GM19467 (cell line): ENCODE results near the gene PTPRM.

Experiments used
- ATAC-seq: cut with Tn5 transposase; IDR thresholded peaks from one replicate; pipeline ENCODE4 v1.9.1; 2021; ENCODE audit warnings: mild to moderate bottlenecking, moderate library complexity; ENCODE audit not compliant: unreplicated experiment

PTPRM gene

DNA sequence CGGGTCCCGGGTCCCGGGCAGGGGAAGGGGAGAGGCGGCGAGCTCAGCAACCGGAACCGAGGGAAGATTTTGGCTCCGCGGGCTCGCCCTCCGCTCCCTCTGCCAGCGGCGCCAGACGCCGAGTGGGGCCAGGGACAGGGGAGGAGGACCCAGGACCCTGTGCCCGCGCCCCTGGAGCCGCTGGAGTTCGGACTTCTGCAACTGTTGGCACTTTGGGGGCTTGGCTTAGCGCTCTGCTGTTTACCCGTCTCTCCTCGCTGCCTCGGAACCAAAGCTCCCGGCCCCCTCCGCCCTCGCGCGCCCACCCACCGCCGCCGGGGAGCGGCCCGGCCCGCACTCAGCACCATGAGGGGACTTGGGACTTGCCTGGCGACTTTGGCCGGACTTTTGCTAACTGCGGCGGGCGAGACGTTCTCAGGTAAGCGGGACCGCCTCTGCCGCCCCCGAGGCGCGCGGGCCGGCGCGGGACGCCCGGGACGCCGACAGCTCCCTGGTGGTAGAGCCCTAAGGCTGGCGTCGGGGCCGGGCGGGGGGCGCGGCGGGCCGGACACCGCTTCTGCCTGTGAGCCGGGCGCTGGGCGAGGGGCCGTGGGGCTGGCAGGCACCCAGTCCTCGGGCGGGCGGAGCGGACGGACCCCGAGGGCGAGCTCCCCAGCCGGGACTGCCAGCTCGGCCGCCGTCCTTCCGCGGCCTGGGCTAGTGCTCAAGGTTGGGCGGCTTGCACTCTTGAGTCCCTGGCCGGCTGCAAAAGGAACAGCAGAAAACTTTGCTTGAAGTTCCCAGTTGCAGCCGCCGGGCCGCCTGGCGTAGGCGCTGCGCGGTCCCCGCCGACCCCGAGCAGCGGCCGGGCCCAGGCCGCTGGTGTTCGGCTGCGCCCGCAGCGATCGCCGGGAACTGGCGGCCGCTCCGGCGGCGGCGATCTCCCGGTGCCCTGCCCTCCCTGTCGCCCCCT, 634 bp downstream of the PTPRM start:
- no peak for ATAC-seq

DNA sequence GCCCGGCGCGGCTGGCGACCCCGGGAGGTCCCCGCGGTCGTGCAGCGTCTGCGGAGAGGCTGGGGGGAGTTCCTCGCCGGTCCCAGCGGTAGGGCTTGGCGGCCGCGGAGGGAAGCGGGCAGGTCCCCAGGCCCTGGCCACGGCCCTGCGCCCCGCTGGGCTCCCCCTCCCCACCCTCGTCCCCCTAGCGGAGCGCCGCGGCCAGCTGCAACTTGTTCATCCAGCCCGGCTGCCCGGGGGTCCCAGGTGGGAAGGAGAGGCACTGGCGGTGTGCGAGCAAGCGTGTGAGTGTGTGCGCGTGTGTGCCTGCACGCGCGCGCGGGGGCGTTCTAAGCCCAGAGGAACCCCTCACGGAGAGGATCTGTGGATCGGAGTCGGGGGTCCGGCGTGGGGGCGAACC, 1.3 kb downstream of the PTPRM start:
- ATAC-seq, result no peak

GRCh38 chr18:7571626-7572025, 4.5 kb downstream of the PTPRM start:
- no peak for ATAC-seq

DNA sequence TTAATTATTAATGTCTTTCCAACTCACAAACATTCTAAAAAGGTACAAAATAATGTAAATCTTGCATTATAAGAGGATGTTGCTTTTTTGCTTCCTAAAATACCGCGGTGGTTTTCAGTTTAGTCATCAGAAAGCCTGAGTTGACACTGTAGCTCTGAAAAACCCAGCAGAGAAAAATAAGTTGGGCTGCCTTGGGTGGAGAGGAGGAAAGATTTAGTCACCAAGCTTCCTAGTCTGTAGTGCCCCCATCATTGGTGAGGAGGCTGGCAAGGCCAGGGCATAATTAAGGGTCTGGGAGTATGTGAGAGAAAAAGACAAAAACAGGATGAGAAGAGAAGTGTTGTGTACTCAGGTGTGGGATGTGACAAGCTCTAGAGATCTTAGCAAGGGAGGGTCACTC, 5.7 kb downstream of the PTPRM start:
- ATAC-seq, result no peak

- ATAC-seq, result no peak
Observed at GRCh38 chr18:7575465-7576028, 8.4 kb downstream of the PTPRM start.

- no peak for ATAC-seq
Observed at GRCh38 chr18:7576077-7576476, 9.0 kb downstream of the PTPRM start.

GRCh38 chr18:7576685-7577084, 9.6 kb downstream of the PTPRM start:
- ATAC-seq, result no peak

- no peak for ATAC-seq
Observed at GRCh38 chr18:7577706-7578105, 10.6 kb downstream of the PTPRM start.

- ATAC-seq, result no peak
Observed at GRCh38 chr18:7579176-7579917, 12.2 kb downstream of the PTPRM start.

GRCh38 chr18:7579918-7580542, 12.9 kb downstream of the PTPRM start:
- no peak for ATAC-seq

- ATAC-seq, result no peak
Observed at GRCh38 chr18:7584646-7585275, 17.6 kb downstream of the PTPRM start.

- ATAC-seq, result no peak
Observed at GRCh38 chr18:7585276-7585670, 18.2 kb downstream of the PTPRM start.

DNA sequence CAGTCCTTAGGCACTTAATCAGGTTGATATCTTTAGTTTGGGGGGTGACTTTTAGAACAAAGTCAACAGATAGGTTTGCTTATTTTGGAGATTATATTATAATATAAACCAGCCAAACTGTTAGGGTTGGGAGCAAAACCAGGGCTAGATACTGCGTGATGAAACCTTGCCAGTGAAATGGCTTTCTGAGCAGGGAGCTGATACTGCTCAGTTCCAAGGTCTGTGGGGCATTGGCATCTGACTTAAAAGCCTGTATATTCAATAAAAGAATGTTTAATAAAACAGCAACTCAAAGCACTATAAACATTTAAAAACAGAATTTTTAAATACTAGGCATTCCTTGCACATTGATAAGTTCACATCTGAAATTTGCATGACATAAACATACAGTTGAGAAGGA, 19.3 kb downstream of the PTPRM start:
- no peak for ATAC-seq

GRCh38 chr18:7590826-7591560, 23.9 kb downstream of the PTPRM start:
- no peak for ATAC-seq

DNA sequence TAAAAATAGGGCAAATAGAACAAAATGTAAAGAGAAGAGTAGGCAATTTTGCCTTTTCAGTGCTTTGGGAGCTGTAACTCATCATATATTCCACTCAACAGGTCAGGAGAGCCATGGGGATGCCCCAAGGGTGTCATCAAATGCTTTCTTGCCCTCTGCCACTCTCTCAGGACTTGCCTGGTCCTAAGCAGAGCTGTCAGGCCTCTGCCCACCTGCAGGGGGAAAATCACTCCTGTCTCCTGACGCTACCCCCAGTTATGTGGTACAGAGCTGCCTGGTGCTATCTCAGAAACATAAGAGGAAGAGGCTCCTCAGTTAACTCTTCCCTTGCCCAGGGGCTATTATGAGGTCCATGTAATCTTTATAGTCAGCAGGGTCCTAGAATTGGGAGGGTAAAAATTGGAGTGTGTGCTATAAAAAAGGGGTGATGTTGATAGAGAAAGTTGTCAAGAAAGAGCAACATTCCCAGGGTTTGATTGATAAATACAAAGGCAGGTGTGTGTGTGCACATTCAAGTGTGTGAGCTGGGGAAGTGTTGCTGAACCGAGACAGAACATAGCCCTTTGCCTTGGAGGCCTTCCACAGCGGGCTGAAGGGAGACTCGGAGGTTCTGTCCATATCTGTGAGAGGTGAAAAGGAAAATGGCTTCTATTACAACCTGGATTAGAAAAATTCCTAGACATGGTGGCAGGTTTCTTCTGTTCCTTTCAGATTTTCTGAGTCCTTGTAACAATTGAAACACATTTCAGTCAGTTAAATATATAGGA, 25.4 kb downstream of the PTPRM start:
- ATAC-seq, result no peak

DNA sequence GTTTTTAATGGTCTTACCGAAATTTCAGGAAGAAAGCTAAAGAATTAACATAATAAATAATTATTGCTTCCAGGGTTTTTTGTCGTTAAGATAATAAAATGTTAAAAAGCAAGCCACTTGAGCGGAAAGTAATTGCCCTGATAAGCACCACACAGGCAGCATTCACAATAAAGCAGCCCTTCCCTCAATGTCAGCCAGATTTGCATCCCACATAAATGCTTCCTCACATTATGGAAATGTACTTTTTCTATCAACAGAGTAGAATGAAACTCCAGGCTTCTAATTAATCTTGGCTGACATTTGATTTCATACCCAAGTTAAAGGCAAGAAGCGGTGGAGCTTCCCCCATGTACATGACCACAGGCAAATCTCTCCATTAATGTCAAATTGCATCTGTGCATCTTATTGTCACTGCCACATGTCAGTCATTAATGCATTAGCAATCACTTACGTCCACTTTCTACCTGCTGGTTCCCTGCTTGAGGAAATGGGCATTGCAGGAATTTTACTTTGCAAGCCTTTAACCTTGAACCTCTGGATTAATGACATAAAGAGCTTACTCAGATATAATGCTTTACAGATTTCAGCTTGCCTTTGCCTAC, 26.2 kb downstream of the PTPRM start:
- ATAC-seq, result no peak

DNA sequence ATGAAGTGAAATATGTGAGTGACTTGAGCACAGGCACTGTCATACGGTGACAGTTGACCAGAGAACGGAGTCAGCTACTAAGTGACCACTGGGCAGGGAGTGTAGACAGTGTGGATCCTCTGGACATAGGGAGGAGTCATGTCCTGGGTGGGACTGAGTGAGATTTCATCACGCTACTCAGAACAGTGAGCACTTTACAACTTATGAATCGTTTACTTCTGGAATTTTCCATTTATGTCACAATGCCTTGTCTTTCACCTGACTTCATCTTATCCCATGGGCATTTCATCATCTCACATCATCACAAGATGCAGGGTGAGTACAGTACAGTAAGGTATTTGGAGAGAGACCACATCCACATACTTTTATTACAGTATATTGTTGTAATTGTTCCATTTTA, 29.0 kb downstream of the PTPRM start:
- no peak for ATAC-seq

GRCh38 chr18:7597500-7597899, 30.4 kb downstream of the PTPRM start:
- no peak for ATAC-seq
